Measurements from ENCODE around the gene COL9A3. TPM values are rescaled to one million over a fixed set of nuclear protein-coding genes. Genes with fewer than 3 reads are reported as not detected.

Gene COL9A3
- polyA plus RNA-seq, 1 experiment, result 0.98 TPM

- POLR2A ChIA-PET, result no interaction called here
- CTCF ChIA-PET, result no interaction called here
- DNase-seq (ENCODE audit: low read depth, low spot score), result no peak
- H3K9me3 ChIP-seq (ENCODE audit: control insufficient read depth, insufficient read depth, low read length), result no peaks in the 10 kb centered on the region
- H3K27me3 ChIP-seq (ENCODE audit: control insufficient read depth, insufficient read depth, low read length), result no peaks in the 10 kb centered on the region
- H3K27ac ChIP-seq (ENCODE audit: low read depth, low read length), result no peak overlapping the region
- no peak for TF ChIP-seq CTCF (IDR thresholded peaks at IDR 0.05; ENCODE audit: low read depth, low read length)
- no peak overlapping the region for H3K4me3 ChIP-seq (ENCODE audit: low read depth, low read length)
Observed at GRCh38 chr20:62825986-62826645, 9.3 kb downstream of the COL9A3 start.

GRCh38 chr20:62826646-62827310 is 9.9 kb downstream of the COL9A3 start:
- ChIA-PET POLR2A (no interaction called here), CTCF (no interaction called here)
- TF ChIP-seq CTCF (IDR thresholded peaks at IDR 0.05; ENCODE audit: low read depth, low read length), result no peak
- no peak overlapping the region for H3K27ac ChIP-seq (ENCODE audit: low read depth, low read length)
- H3K4me3 ChIP-seq (ENCODE audit: low read depth, low read length), result no peak overlapping the region
- H3K27me3 ChIP-seq (ENCODE audit: control insufficient read depth, insufficient read depth, low read length), result no peaks in the 10 kb centered on the region
- DNase-seq (ENCODE audit: low read depth, low spot score), result no peak
- H3K9me3 ChIP-seq (ENCODE audit: control insufficient read depth, insufficient read depth, low read length), result no peaks in the 10 kb centered on the region

GRCh38 chr20:62827311-62828038 is 10.6 kb downstream of the COL9A3 start:
- H3K9me3 ChIP-seq (ENCODE audit: control insufficient read depth, insufficient read depth, low read length), result no peaks in the 10 kb centered on the region
- no peak for DNase-seq (ENCODE audit: low read depth, low spot score)
- CTCF ChIA-PET, result no interaction called here
- no peak for TF ChIP-seq CTCF (IDR thresholded peaks at IDR 0.05; ENCODE audit: low read depth, low read length)
- no peak overlapping the region for H3K4me3 ChIP-seq (ENCODE audit: low read depth, low read length)
- POLR2A ChIA-PET, result no interaction called here
- no peaks in the 10 kb centered on the region for H3K27me3 ChIP-seq (ENCODE audit: control insufficient read depth, insufficient read depth, low read length)
- no peak overlapping the region for H3K27ac ChIP-seq (ENCODE audit: low read depth, low read length)

GRCh38 chr20:62828051-62828450 is 11.2 kb downstream of the COL9A3 start:
- Histone ChIP-seq H3K27me3 (ENCODE audit: control insufficient read depth, insufficient read depth, low read length) (no peaks in the 10 kb centered on the region), H3K9me3 (ENCODE audit: control insufficient read depth, insufficient read depth, low read length) (no peaks in the 10 kb centered on the region), H3K4me3 (ENCODE audit: low read depth, low read length) (no peak overlapping the region), H3K27ac (ENCODE audit: low read depth, low read length) (no peak overlapping the region)
- CTCF ChIA-PET, result no interaction called here
- no peak for TF ChIP-seq CTCF (IDR thresholded peaks at IDR 0.05; ENCODE audit: low read depth, low read length)
- POLR2A ChIA-PET, result no interaction called here
- no peak for DNase-seq (ENCODE audit: low read depth, low spot score)
